Inflammatory macrophage treated with lipopolysaccharide for 4 hours (primary cell): ENCODE measurements around the gene CFAP97D1.
A peak's percentile ranks its signal among the peaks of the same experiment; 100 is the strongest.

ENCODE experiments used
- DNase-seq: peaks from one replicate; pipeline ENCODE4 v3.0.0-alpha.2; 2020

Gene CFAP97D1

GRCh38 chr17:43800736-43801135 is 20.5 kb downstream of the CFAP97D1 start:
- DNase-seq: no peak

- no peak for DNase-seq
These were observed 21.6 kb downstream of the CFAP97D1 start for GRCh38 chr17:43801844-43802243.

- DNase-seq: no peak
These were observed 23.5 kb downstream of the CFAP97D1 start for GRCh38 chr17:43803758-43804157.

- DNase-seq: no peak
These were observed 24.9 kb downstream of the CFAP97D1 start for GRCh38 chr17:43805117-43805516.

- DNase-seq: peak; percentile 46
These were observed 27.8 kb downstream of the CFAP97D1 start for GRCh38 chr17:43808076-43808475.

GRCh38 chr17:43809121-43809520 is 28.9 kb downstream of the CFAP97D1 start:
- DNase-seq: no peak

- DNase-seq: no peak
These were observed 30.0 kb downstream of the CFAP97D1 start for GRCh38 chr17:43810226-43810715.

GRCh38 chr17:43810823-43811222 is 30.6 kb downstream of the CFAP97D1 start:
- no peak for DNase-seq

GRCh38 chr17:43812396-43813265 is 32.4 kb downstream of the CFAP97D1 start:
- no peak for DNase-seq

GRCh38 chr17:43813386-43813785 is 33.2 kb downstream of the CFAP97D1 start:
- DNase-seq: no peak

- no peak for DNase-seq
These were observed 33.8 kb downstream of the CFAP97D1 start for GRCh38 chr17:43814026-43814425.

- DNase-seq: peak; percentile 67
These were observed 34.5 kb downstream of the CFAP97D1 start for GRCh38 chr17:43814714-43815113.

GRCh38 chr17:43816336-43817320 is 36.4 kb downstream of the CFAP97D1 start:
- no peak for DNase-seq

GRCh38 chr17:43817826-43818225 is 37.6 kb downstream of the CFAP97D1 start:
- DNase-seq: no peak

GRCh38 chr17:43818966-43819365 is 38.7 kb downstream of the CFAP97D1 start:
- DNase-seq: no peak

- no peak for DNase-seq
These were observed 40.5 kb downstream of the CFAP97D1 start for GRCh38 chr17:43820759-43821158.

GRCh38 chr17:43822570-43823190 is 42.4 kb downstream of the CFAP97D1 start:
- DNase-seq: no peak

- DNase-seq: no peak
These were observed 43.3 kb downstream of the CFAP97D1 start for GRCh38 chr17:43823350-43824084.

GRCh38 chr17:43825567-43825966 is 45.3 kb downstream of the CFAP97D1 start:
- DNase-seq: no peak

GRCh38 chr17:43826206-43826605 is 46.0 kb downstream of the CFAP97D1 start:
- no peak for DNase-seq

GRCh38 chr17:43827596-43827995 is 47.4 kb downstream of the CFAP97D1 start:
- no peak for DNase-seq

GRCh38 chr17:43829738-43830137 is 49.5 kb downstream of the CFAP97D1 start:
- no peak for DNase-seq
